PC-3 (cell line): ENCODE data around the gene ADGRG6. TPM values are rescaled to one million over a fixed set of nuclear protein-coding genes. Genes with fewer than 3 reads are reported as not detected.
A peak's percentile ranks its signal among the peaks of the same experiment; 100 is the strongest.

Source experiments
- ATAC-seq: fragments of 200-7000 bp; cut with Tn5 transposase; 2 replicates; pipeline ENCODE4 v1.9.1; 2020; ENCODE audit warnings: mild to moderate bottlenecking, moderate library complexity
- BruUV-seq: library from RNA; stranded (reverse); fragments of 400-500 nt; replicated peaks from 2 replicates; lab custom pipeline; 2021; lab: Mats Ljungman, UMichigan
- CTCF ChIA-PET: fragments of 300-600 bp; sonication (Branson Sonifier 250); formaldehyde crosslinking; loops from one replicate; lab custom pipeline; 2022; ENCODE audit warnings: antibody characterized with exemption; lab: Charles Lee
- POLR2A ChIA-PET: fragments of 300-600 bp; sonication (Branson Sonifier 250); formaldehyde crosslinking; loops from one replicate; lab custom pipeline; 2022; ENCODE audit warnings: antibody characterized with exemption; ENCODE audit not compliant: unreplicated experiment; lab: Charles Lee
- DNase-seq: peaks from one replicate; pipeline ENCODE4 v3.0.0-alpha.2; 2015
- H2AFZ ChIP-seq: fragments of 300-600 bp; sonication (generic); 2 replicates; pipeline ENCODE4 v1.6.0; 2016; ENCODE audit warnings: antibody characterized with exemption, low read length
- H3F3A ChIP-seq: fragments of 300-600 bp; sonication (generic); one replicate; pipeline ENCODE4 v1.6.0; 2017; ENCODE audit warnings: antibody characterized with exemption, low read length, control low read depth, mild to moderate bottlenecking; ENCODE audit not compliant: unreplicated experiment
- H3K27ac ChIP-seq: fragments of 300-600 bp; sonication (generic); 2 replicates; pipeline ENCODE4 v1.5.1; 2016; ENCODE audit warnings: mild to moderate bottlenecking, low read length
- H3K27me3 ChIP-seq: fragments of 300-600 bp; sonication (generic); 2 replicates; pipeline ENCODE4 v1.6.1; 2016; ENCODE audit warnings: low read length, mixed read lengths
- H3K36me3 ChIP-seq: fragments of 300-600 bp; sonication (generic); 2 replicates; pipeline ENCODE4 v1.6.1; 2016; ENCODE audit warnings: low read depth, mixed run types, low read length, mixed read lengths
- H3K4me1 ChIP-seq: fragments of 300-600 bp; sonication (generic); 2 replicates; pipeline ENCODE4 v1.5.1; 2016; ENCODE audit warnings: low read length; ENCODE audit not compliant: insufficient read depth
- H3K4me2 ChIP-seq: fragments of 300-600 bp; sonication (generic); 2 replicates; pipeline ENCODE4 v1.6.0; 2016; ENCODE audit warnings: low read length
- H3K4me3 ChIP-seq: fragments of 300-600 bp; sonication (generic); 2 replicates; pipeline ENCODE4 v1.5.1; 2016; ENCODE audit warnings: mild to moderate bottlenecking, low read length, mixed read lengths
- H3K79me2 ChIP-seq: fragments of 300-600 bp; sonication (generic); 2 replicates; pipeline ENCODE4 v1.6.1; 2017; ENCODE audit warnings: low read length, mixed read lengths
- H3K9ac ChIP-seq: fragments of 300-600 bp; sonication (generic); 2 replicates; pipeline ENCODE4 v1.6.0; 2016; ENCODE audit warnings: mild to moderate bottlenecking, low read length
- H3K9me2 ChIP-seq: fragments of 300-600 bp; sonication (generic); replicated peaks from 2 replicates; pipeline ENCODE4 v1.6.1; 2016; ENCODE audit warnings: mixed run types, low read length, mixed read lengths
- H3K9me3 ChIP-seq: fragments of 300-600 bp; sonication (generic); 2 replicates; pipeline ENCODE4 v1.6.1; 2016; ENCODE audit warnings: low read length, mixed read lengths
- H4K20me1 ChIP-seq: fragments of 300-600 bp; sonication (generic); 2 replicates; pipeline ENCODE4 v1.6.1; 2016; ENCODE audit warnings: low read length, mixed read lengths
- CTCF ChIP-seq: fragments of 300-600 bp; sonication (generic); conservative IDR thresholded peaks from 2 replicates; pipeline ENCODE4 v1.5.1; 2017; ENCODE audit warnings: antibody characterized with exemption, low read depth, mild to moderate bottlenecking, low read length
- EZH2 ChIP-seq: fragments of 300-600 bp; sonication (generic); IDR thresholded peaks from one replicate; pipeline ENCODE4 v1.6.1; 2017; ENCODE audit warnings: antibody characterized with exemption, mild to moderate bottlenecking, low read length; ENCODE audit not compliant: unreplicated experiment
- EZH2phosphoT487 ChIP-seq: fragments of 300-600 bp; sonication (generic); IDR thresholded peaks from 2 replicates; pipeline ENCODE4 v1.6.1; 2018; ENCODE audit warnings: mild to moderate bottlenecking, antibody characterized with exemption, low read length, borderline replicate concordance
- intact Hi-C: fragments of 100-400 bp; cut with micrococcal nuclease; formaldehyde crosslinking; loops from 2 replicates; pipeline ENCODE4 v1.9.0; 2023
- total RNA-seq: library from RNA; depleted of rRNA; stranded (reverse); fragments of >200 nt; gene quantifications from 2 replicates; pipeline ENCODE4 v1.2.3, GENCODE V29; 2014

Gene ADGRG6
- total RNA-seq, 1 experiment from 2014 or later = 73.2 TPM

- ATAC-seq (no peak), DNase-seq (peak; percentile 75)
- Histone ChIP-seq H3K27ac (peak overlapping the region; percentile 42), H3K4me2 (peak overlapping the region; percentile 20), H2AFZ (no peak overlapping the region), H4K20me1 (no peaks in the 10 kb centered on the region), H3K9me2 (no peaks in the 10 kb centered on the region), H3K9me3 (no peaks in the 10 kb centered on the region), H3K79me2 (peaks cover 20% of the 10 kb centered on the region), H3K4me1 (peaks cover 25% of the 10 kb centered on the region), H3F3A (peaks cover 6% of the 10 kb centered on the region), H3K27me3 (no peaks in the 10 kb centered on the region), H3K36me3 (no peaks in the 10 kb centered on the region), H3K9ac (no peak overlapping the region), H3K4me3 (no peak overlapping the region)
- ChIA-PET CTCF (no interaction called here), POLR2A (no interaction called here)
- intact Hi-C loops = loop anchor here (10.0 kb wide), 1 partner anchor 83 kb away; no protein-coding TSS in a partner anchor
- TF ChIP-seq CTCF (no peak), EZH2phosphoT487 (no peak), EZH2 (no peak)
- BruUV-seq = no TSS peak
These were observed 3.6 kb upstream of the ADGRG6 start for GRCh38 chr6:142297996-142298753.

- no peak for DNase-seq
- CTCF ChIA-PET = interaction anchor here (1.1 kb wide), 1 partner anchor 153 kb away, joined by 16 read pairs; no protein-coding TSS in a partner anchor
- no peak for ATAC-seq
- intact Hi-C loops = loop anchor here (1.0 to 5.0 kb wide), 3 partner anchors 88 to 153 kb away; partner anchors contain the start of genes NMBR and VTA1
- peak overlapping the region; percentile 90 for H3K4me2 ChIP-seq
- no peaks in the 10 kb centered on the region for H4K20me1 ChIP-seq
- no TSS peak for BruUV-seq
- POLR2A ChIA-PET = interaction anchor here (0.9 to 1.1 kb wide), 3 partner anchors 40 to 75 kb away, joined by 3 to 12 read pairs (median 5); no protein-coding TSS in a partner anchor
- H3K27me3 ChIP-seq = no peaks in the 10 kb centered on the region
- H3K4me3 ChIP-seq = peak overlapping the region; percentile 88
- H3K27ac ChIP-seq = peak overlapping the region; percentile 96
- no peaks in the 10 kb centered on the region for H3K36me3 ChIP-seq
- no peak overlapping the region for H2AFZ ChIP-seq
- H3K79me2 ChIP-seq = peaks cover 41% of the 10 kb centered on the region
- peaks cover 6% of the 10 kb centered on the region for H3F3A ChIP-seq
- H3K9me3 ChIP-seq = no peaks in the 10 kb centered on the region
- H3K9me2 ChIP-seq = no peaks in the 10 kb centered on the region
- peaks cover 33% of the 10 kb centered on the region for H3K4me1 ChIP-seq
- no peak for TF ChIP-seq EZH2
- TF ChIP-seq CTCF = no peak
- no peak for TF ChIP-seq EZH2phosphoT487
- H3K9ac ChIP-seq = peak overlapping the region; percentile 59
These were observed 1.5 kb upstream of the ADGRG6 start for GRCh38 chr6:142300302-142300701.
